B cell (primary cell): ENCODE results near the gene ZNRF2.

Experiments
- CTCF ChIP-seq: fragments of 200-600 bp; IDR thresholded peaks from one replicate; pipeline ENCODE4 v1.8.0; 2022; ENCODE audit warnings: antibody characterized with exemption, mild to moderate bottlenecking
- EZH2 ChIP-seq: IDR thresholded peaks from 2 replicates; pipeline ENCODE4 v1.6.1; 2012; ENCODE audit warnings: borderline replicate concordance, low read depth, mild to moderate bottlenecking, moderate library complexity, low read length; ENCODE audit not compliant: insufficient read depth, poor library complexity, severe bottlenecking

- TF ChIP-seq CTCF (no peak), EZH2 (no peak)
Observed at GRCh38 chr7:30241767-30242166, 42.6 kb upstream of the ZNRF2 start.
